Measurements from ENCODE around the gene EFR3B. TPM values are rescaled to one million over a fixed set of nuclear protein-coding genes. Genes with fewer than 3 reads are reported as not detected.

The EFR3B gene
- total RNA-seq, 2 experiments from 2014 or later, result not detected

- CTCF ChIA-PET (ENCODE audit: unreplicated experiment), result no interaction called here
- intact Hi-C loops (cut with micrococcal nuclease; ENCODE audit: unreplicated experiment), result no loop called here
- POLR2A ChIA-PET, result no interaction called here
- no peak overlapping the region for H3K27ac ChIP-seq (ENCODE audit: low read depth, low read length, poor library complexity, severe bottlenecking)
- TF ChIP-seq, protein P1, sequence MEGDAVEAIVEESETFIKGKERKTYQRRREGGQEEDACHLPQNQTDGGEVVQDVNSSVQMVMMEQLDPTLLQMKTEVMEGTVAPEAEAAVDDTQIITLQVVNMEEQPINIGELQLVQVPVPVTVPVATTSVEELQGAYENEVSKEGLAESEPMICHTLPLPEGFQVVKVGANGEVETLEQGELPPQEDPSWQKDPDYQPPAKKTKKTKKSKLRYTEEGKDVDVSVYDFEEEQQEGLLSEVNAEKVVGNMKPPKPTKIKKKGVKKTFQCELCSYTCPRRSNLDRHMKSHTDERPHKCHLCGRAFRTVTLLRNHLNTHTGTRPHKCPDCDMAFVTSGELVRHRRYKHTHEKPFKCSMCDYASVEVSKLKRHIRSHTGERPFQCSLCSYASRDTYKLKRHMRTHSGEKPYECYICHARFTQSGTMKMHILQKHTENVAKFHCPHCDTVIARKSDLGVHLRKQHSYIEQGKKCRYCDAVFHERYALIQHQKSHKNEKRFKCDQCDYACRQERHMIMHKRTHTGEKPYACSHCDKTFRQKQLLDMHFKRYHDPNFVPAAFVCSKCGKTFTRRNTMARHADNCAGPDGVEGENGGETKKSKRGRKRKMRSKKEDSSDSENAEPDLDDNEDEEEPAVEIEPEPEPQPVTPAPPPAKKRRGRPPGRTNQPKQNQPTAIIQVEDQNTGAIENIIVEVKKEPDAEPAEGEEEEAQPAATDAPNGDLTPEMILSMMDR (conservative IDR thresholded peaks at IDR 0.05; ENCODE audit: low read length), result no peak
- no peak for TF ChIP-seq EZH2phosphoT487 (IDR thresholded peaks at IDR 0.05; ENCODE audit: borderline replicate concordance, low read depth, low read length)
- no peaks in the 10 kb centered on the region for H4K20me1 ChIP-seq (ENCODE audit: insufficient read depth, low read length)
- no peak overlapping the region for H2AFZ ChIP-seq (ENCODE audit: low read length)
- no TSS peak for BruUV-seq (replicated peaks)
- H3K36me3 ChIP-seq (ENCODE audit: insufficient read depth, low read length), result no peaks in the 10 kb centered on the region
- no peaks in the 10 kb centered on the region for H3K4me1 ChIP-seq (ENCODE audit: insufficient read depth, low read length, poor library complexity, severe bottlenecking)
- no peaks in the 10 kb centered on the region for H3K9me2 ChIP-seq (ENCODE audit: insufficient read depth, low read length)
- no peak for DNase-seq (ENCODE audit: low spot score)
- no peaks in the 10 kb centered on the region for H3K9me3 ChIP-seq (ENCODE audit: low read length)
- H3K4me3 ChIP-seq (ENCODE audit: low read depth, low read length, poor library complexity, severe bottlenecking), result no peak overlapping the region
- H3K4me2 ChIP-seq (ENCODE audit: low read length), result no peak overlapping the region
- no peaks in the 10 kb centered on the region for H3K79me2 ChIP-seq (ENCODE audit: insufficient read depth, low read depth, low read length)
Observed at GRCh38 chr2:25055376-25055920, 13.6 kb downstream of the EFR3B start.

DNA sequence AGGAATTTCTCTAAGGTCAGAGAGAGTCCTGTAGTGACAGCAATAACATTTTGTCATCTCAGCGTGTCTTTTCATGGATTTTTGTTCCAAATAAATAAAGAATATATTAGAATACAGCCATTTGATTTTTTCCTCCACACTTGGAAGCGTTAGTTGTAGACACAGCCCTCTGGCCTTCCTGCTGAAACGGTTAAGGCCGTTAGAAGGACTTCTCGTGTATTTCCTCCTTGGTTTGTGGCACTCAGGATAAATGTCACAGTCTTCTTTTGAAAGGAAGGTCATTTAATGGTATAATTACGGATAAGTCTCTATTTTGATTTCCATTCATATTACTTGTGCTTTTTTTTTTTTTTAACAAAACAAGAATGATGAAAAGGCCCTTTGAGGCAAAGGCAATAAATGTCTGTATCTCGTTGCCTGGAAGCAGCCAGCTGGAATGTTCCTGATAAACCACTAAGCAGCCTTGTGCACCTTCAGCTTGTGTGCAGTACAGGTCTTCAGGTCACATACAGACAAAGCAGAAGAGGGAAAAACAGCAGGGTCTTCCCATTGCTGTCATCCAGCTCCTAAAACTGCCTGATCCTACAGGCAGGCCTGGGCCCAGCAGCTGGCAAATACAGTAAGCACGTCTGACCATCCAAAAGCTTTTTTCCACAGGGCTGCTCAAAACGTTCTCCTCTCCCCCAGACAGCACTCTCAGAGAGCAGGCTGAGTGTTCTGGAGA lies 14.4 kb downstream of the EFR3B start:
- no peak overlapping the region for H3K4me3 ChIP-seq (ENCODE audit: low read depth, low read length, poor library complexity, severe bottlenecking)
- no peaks in the 10 kb centered on the region for H3K4me1 ChIP-seq (ENCODE audit: insufficient read depth, low read length, poor library complexity, severe bottlenecking)
- TF ChIP-seq, protein P1 (conservative IDR thresholded peaks at IDR 0.05; ENCODE audit: low read length), result no peak
- TF ChIP-seq EZH2phosphoT487 (IDR thresholded peaks at IDR 0.05; ENCODE audit: borderline replicate concordance, low read depth, low read length), result no peak
- no peak for DNase-seq (ENCODE audit: low spot score)
- H3K36me3 ChIP-seq (ENCODE audit: insufficient read depth, low read length), result no peaks in the 10 kb centered on the region
- CTCF ChIA-PET (ENCODE audit: unreplicated experiment), result no interaction called here
- H3K27ac ChIP-seq (ENCODE audit: low read depth, low read length, poor library complexity, severe bottlenecking), result no peak overlapping the region
- H3K4me2 ChIP-seq (ENCODE audit: low read length), result no peak overlapping the region
- H4K20me1 ChIP-seq (ENCODE audit: insufficient read depth, low read length), result no peaks in the 10 kb centered on the region
- BruUV-seq (replicated peaks), result no TSS peak
- H3K79me2 ChIP-seq (ENCODE audit: insufficient read depth, low read depth, low read length), result no peaks in the 10 kb centered on the region
- POLR2A ChIA-PET, result no interaction called here
- H2AFZ ChIP-seq (ENCODE audit: low read length), result no peak overlapping the region
- no peaks in the 10 kb centered on the region for H3K9me3 ChIP-seq (ENCODE audit: low read length)
- intact Hi-C loops (cut with micrococcal nuclease; ENCODE audit: unreplicated experiment), result no loop called here
- H3K9me2 ChIP-seq (ENCODE audit: insufficient read depth, low read length), result no peaks in the 10 kb centered on the region

GRCh38 chr2:25062511-25062917 lies 20.6 kb downstream of the EFR3B start:
- Histone ChIP-seq H3K36me3 (ENCODE audit: insufficient read depth, low read length) (no peaks in the 10 kb centered on the region), H3K9me2 (ENCODE audit: insufficient read depth, low read length) (no peaks in the 10 kb centered on the region), H3K4me1 (ENCODE audit: insufficient read depth, low read length, poor library complexity, severe bottlenecking) (no peaks in the 10 kb centered on the region), H3K4me2 (ENCODE audit: low read length) (no peak overlapping the region), H4K20me1 (ENCODE audit: insufficient read depth, low read length) (no peaks in the 10 kb centered on the region), H2AFZ (ENCODE audit: low read length) (no peak overlapping the region), H3K27ac (ENCODE audit: low read depth, low read length, poor library complexity, severe bottlenecking) (no peak overlapping the region), H3K79me2 (ENCODE audit: insufficient read depth, low read depth, low read length) (no peaks in the 10 kb centered on the region), H3K9me3 (ENCODE audit: low read length) (no peaks in the 10 kb centered on the region), H3K4me3 (ENCODE audit: low read depth, low read length, poor library complexity, severe bottlenecking) (no peak overlapping the region)
- TF ChIP-seq, protein P1 (conservative IDR thresholded peaks at IDR 0.05; ENCODE audit: low read length), result no peak
- TF ChIP-seq EZH2phosphoT487 (IDR thresholded peaks at IDR 0.05; ENCODE audit: borderline replicate concordance, low read depth, low read length), result no peak
- BruUV-seq (replicated peaks), result no TSS peak
- no peak for DNase-seq (ENCODE audit: low spot score)
- intact Hi-C loops (cut with micrococcal nuclease; ENCODE audit: unreplicated experiment), result no loop called here
- ChIA-PET POLR2A (no interaction called here), CTCF (ENCODE audit: unreplicated experiment) (no interaction called here)

Measured in OCI-LY7 (cell line).